Mesenchymal stem cell (in vitro differentiated cells and primary cell): ENCODE data around the gene RERE.
A peak's percentile ranks its signal among the peaks of the same experiment; 100 is the strongest.

Experiments
- DNase-seq: peaks from one replicate; pipeline ENCODE4 v3.0.0-alpha.2; 2013
- H2AFZ ChIP-seq: one replicate; pipeline ENCODE4 v1.6.1; 2013; ENCODE audit warnings: low read depth, mild to moderate bottlenecking, control low read depth, inconsistent platforms, low read length, moderate library complexity
- H2AK5ac ChIP-seq: 2 replicates; pipeline ENCODE4 v1.6.1; 2013; ENCODE audit warnings: low read length, moderate library complexity, mild to moderate bottlenecking, inconsistent platforms; ENCODE audit not compliant: severe bottlenecking
- H2BK120ac ChIP-seq: one replicate; pipeline ENCODE4 v1.6.1; 2013; ENCODE audit warnings: low read depth, mild to moderate bottlenecking, inconsistent platforms, low read length, moderate library complexity
- H2BK12ac ChIP-seq, 2 experiments: one replicate each; pipeline ENCODE4 v1.6.1; 2013; ENCODE audit warnings: inconsistent platforms in 2 of 2, low read length in 2 of 2, mild to moderate bottlenecking in 2 of 2, moderate library complexity in 2 of 2, control low read depth in 1 of 2
- H2BK15ac ChIP-seq: one replicate; pipeline ENCODE4 v1.6.1; 2013; ENCODE audit warnings: mild to moderate bottlenecking, low read depth, inconsistent platforms; ENCODE audit not compliant: poor library complexity, severe bottlenecking
- H2BK5ac ChIP-seq: 2 replicates; pipeline ENCODE4 v1.6.1; 2013; ENCODE audit warnings: low read depth, mild to moderate bottlenecking, low read length, control low read depth, inconsistent platforms; ENCODE audit not compliant: poor library complexity, severe bottlenecking
- H3K14ac ChIP-seq, 2 experiments: one replicate each; pipeline ENCODE4 v1.6.1; 2013; ENCODE audit warnings: inconsistent platforms in 2 of 2, low read length in 2 of 2, control low read depth in 1 of 2, mild to moderate bottlenecking in 1 of 2, moderate library complexity in 1 of 2
- H3K18ac ChIP-seq, 2 experiments: one replicate each; pipeline ENCODE4 v1.6.1; 2013; ENCODE audit warnings: inconsistent platforms in 2 of 2, low read length in 2 of 2, control low read depth in 1 of 2, low read depth in 1 of 2, mild to moderate bottlenecking in 1 of 2
- H3K23ac ChIP-seq, 2 experiments: one replicate each; pipeline ENCODE4 v1.6.1; 2013; ENCODE audit warnings: inconsistent platforms in 2 of 2, low read length in 2 of 2, mild to moderate bottlenecking in 2 of 2, moderate library complexity in 2 of 2, control low read depth in 1 of 2
- H3K27ac ChIP-seq: 2 replicates; pipeline ENCODE4 v1.5.1; 2013; ENCODE audit warnings: mild to moderate bottlenecking, moderate library complexity, low read length, control low read depth, inconsistent platforms; ENCODE audit not compliant: poor library complexity, severe bottlenecking
- H3K27me3 ChIP-seq, 2 experiments: 2 replicates each; pipeline versions ENCODE4 v1.6.1 to v1.7.0; 2013; ENCODE audit warnings: low read length in 2 of 2, mild to moderate bottlenecking in 2 of 2, moderate library complexity in 2 of 2, control low read depth in 1 of 2, inconsistent platforms in 1 of 2; ENCODE audit not compliant: control insufficient read depth in 1 of 2, insufficient read depth in 1 of 2
- H3K36me3 ChIP-seq, 2 experiments: 2 replicates each; pipeline versions ENCODE4 v1.6.1 to v1.7.0; 2013; ENCODE audit warnings: low read length in 2 of 2, control low read depth in 1 of 2, inconsistent platforms in 1 of 2, low read depth in 1 of 2, mild to moderate bottlenecking in 1 of 2; ENCODE audit not compliant: insufficient read depth in 2 of 2, control insufficient read depth in 1 of 2
- H3K4ac ChIP-seq, 2 experiments: one replicate each; pipeline ENCODE4 v1.6.1; 2013; ENCODE audit warnings: inconsistent platforms in 2 of 2, low read length in 2 of 2, mild to moderate bottlenecking in 2 of 2, moderate library complexity in 2 of 2, control low read depth in 1 of 2, low read depth in 1 of 2
- H3K4me1 ChIP-seq: 2 replicates; pipeline ENCODE4 v1.6.1; 2013; ENCODE audit warnings: low read depth, low read length, control low read depth; ENCODE audit not compliant: control insufficient read depth, insufficient read depth
- H3K4me2 ChIP-seq: 2 replicates; pipeline ENCODE4 v1.6.1; 2013; ENCODE audit warnings: low read length, mild to moderate bottlenecking, inconsistent platforms; ENCODE audit not compliant: poor library complexity, severe bottlenecking
- H3K4me3 ChIP-seq, 2 experiments: 2 replicates each; pipeline versions ENCODE4 v1.5.1 to v1.7.0; 2013; ENCODE audit warnings: low read length in 2 of 2, mild to moderate bottlenecking in 2 of 2, control low read depth in 1 of 2, low read depth in 1 of 2; ENCODE audit not compliant: insufficient read depth in 1 of 2
- H3K79me1 ChIP-seq: replicated peaks from 2 replicates; pipeline ENCODE4 v1.6.1; 2013; ENCODE audit warnings: mild to moderate bottlenecking, control low read depth, low read length, inconsistent platforms; ENCODE audit not compliant: poor library complexity, severe bottlenecking
- H3K9ac ChIP-seq: 2 replicates; pipeline ENCODE4 v1.7.0; 2013; ENCODE audit warnings: mild to moderate bottlenecking, low read length, moderate library complexity
- H3K9me3 ChIP-seq: 2 replicates; pipeline ENCODE4 v1.7.0; 2013; ENCODE audit warnings: mild to moderate bottlenecking, low read length; ENCODE audit not compliant: control insufficient read depth
- H4K8ac ChIP-seq: one replicate; pipeline ENCODE4 v1.6.1; 2013; ENCODE audit warnings: inconsistent platforms, mild to moderate bottlenecking, low read length, moderate library complexity
- H4K91ac ChIP-seq: one replicate; pipeline ENCODE4 v1.6.1; 2013; ENCODE audit warnings: mild to moderate bottlenecking, low read length, inconsistent platforms
- WGBS: methylation state at CpG from one replicate; pipeline ENCODE4 v1.1.7; 2013; ENCODE audit warnings: mixed read lengths; 5-methylcytosine and 5-hydroxymethylcytosine counted together

RERE gene

GRCh38 chr1:8389958-8390535, 427.4 kb downstream of the RERE start:
- no peak overlapping the region for H4K91ac ChIP-seq
- 98% methylated on average over 5 of the region's 7 CpGs for WGBS
- H3K9me3 ChIP-seq, result no peaks in the 10 kb centered on the region
- peaks cover 8% of the 10 kb centered on the region for H3K4me1 ChIP-seq
- no peak overlapping the region for H3K23ac ChIP-seq
- H4K8ac ChIP-seq, result no peak overlapping the region
- H3K18ac ChIP-seq, result no peak overlapping the region
- peaks cover 30% of the 10 kb centered on the region for H3K79me1 ChIP-seq
- H2BK120ac ChIP-seq, result no peak overlapping the region
- H3K4me3 ChIP-seq, result no peak overlapping the region
- H2BK5ac ChIP-seq, result no peak overlapping the region
- no peak overlapping the region for H3K4ac ChIP-seq
- no peak overlapping the region for H2BK12ac ChIP-seq
- DNase-seq, result no peak
- no peak overlapping the region for H3K4me2 ChIP-seq
- no peak overlapping the region for H2AFZ ChIP-seq
- H2AK5ac ChIP-seq, result no peak overlapping the region
- H3K27ac ChIP-seq, result no peak overlapping the region
- no peak overlapping the region for H3K9ac ChIP-seq
- no peak overlapping the region for H3K14ac ChIP-seq
- peaks cover 8 to 51% of the 10 kb centered on the region in 2 experiments for H3K36me3 ChIP-seq
- H3K27me3 ChIP-seq, result no peaks in the 10 kb centered on the region
- no peak overlapping the region for H2BK15ac ChIP-seq

- peaks cover 10 to 52% of the 10 kb centered on the region in 2 experiments for H3K36me3 ChIP-seq
- no peak overlapping the region for H3K4me2 ChIP-seq
- H3K18ac ChIP-seq, result peak overlapping the region in 1 of 2 experiments; percentile 22
- no peak overlapping the region for H3K9ac ChIP-seq
- no peak overlapping the region for H3K14ac ChIP-seq
- no peak for DNase-seq
- H3K4me1 ChIP-seq, result peaks cover 13% of the 10 kb centered on the region
- H3K4ac ChIP-seq, result no peak overlapping the region
- H2BK12ac ChIP-seq, result no peak overlapping the region
- H3K23ac ChIP-seq, result no peak overlapping the region
- no peak overlapping the region for H3K27ac ChIP-seq
- peak overlapping the region; percentile 51 for H4K8ac ChIP-seq
- no peaks in the 10 kb centered on the region for H3K27me3 ChIP-seq
- H3K9me3 ChIP-seq, result no peaks in the 10 kb centered on the region
- H3K79me1 ChIP-seq, result peaks cover 34% of the 10 kb centered on the region
- H2BK5ac ChIP-seq, result no peak overlapping the region
- no peak overlapping the region for H2AFZ ChIP-seq
- no peak overlapping the region for H4K91ac ChIP-seq
- 99% methylated on average over 12 of the region's 12 CpGs for WGBS
- H2BK120ac ChIP-seq, result no peak overlapping the region
- H2AK5ac ChIP-seq, result no peak overlapping the region
- no peak overlapping the region for H2BK15ac ChIP-seq
- peak overlapping the region in 1 of 2 experiments; percentile 28 for H3K4me3 ChIP-seq
Observed at GRCh38 chr1:8388732-8389562, 428.5 kb downstream of the RERE start.

GRCh38 chr1:8386247-8386646, 431.2 kb downstream of the RERE start:
- Histone ChIP-seq H3K27ac (peak overlapping the region; percentile 16), H2BK120ac (no peak overlapping the region), H2BK15ac (no peak overlapping the region), H3K4me3 (no peak overlapping the region), H3K9ac (no peak overlapping the region), H2BK12ac (no peak overlapping the region), H3K14ac (no peak overlapping the region), H3K4ac (no peak overlapping the region), H4K91ac (no peak overlapping the region), H3K9me3 (no peaks in the 10 kb centered on the region), H2BK5ac (no peak overlapping the region), H3K4me1 (peaks cover 17% of the 10 kb centered on the region), H3K79me1 (peaks cover 23% of the 10 kb centered on the region), H3K4me2 (no peak overlapping the region), H2AFZ (no peak overlapping the region), H3K18ac (no peak overlapping the region), H2AK5ac (peak overlapping the region; percentile 57), H3K23ac (no peak overlapping the region), H4K8ac (no peak overlapping the region), H3K36me3 (peaks cover 11 to 54% of the 10 kb centered on the region in 2 experiments), H3K27me3 (no peaks in the 10 kb centered on the region)
- DNase-seq, result no peak

- no peak overlapping the region for H3K4me2 ChIP-seq
- H3K4ac ChIP-seq, result no peak overlapping the region
- peak overlapping the region; percentile 66 for H2AK5ac ChIP-seq
- no peak overlapping the region for H2BK120ac ChIP-seq
- H3K27ac ChIP-seq, result no peak overlapping the region
- no peak overlapping the region for H3K4me3 ChIP-seq
- H3K14ac ChIP-seq, result no peak overlapping the region
- no peak overlapping the region for H2BK5ac ChIP-seq
- peak overlapping the region in 1 of 2 experiments; percentile 63 for H3K18ac ChIP-seq
- no peak overlapping the region for H4K8ac ChIP-seq
- peaks cover 19 to 59% of the 10 kb centered on the region in 2 experiments for H3K36me3 ChIP-seq
- H2AFZ ChIP-seq, result no peak overlapping the region
- no peaks in the 10 kb centered on the region for H3K27me3 ChIP-seq
- H2BK15ac ChIP-seq, result peak overlapping the region; percentile 5
- H3K9me3 ChIP-seq, result no peaks in the 10 kb centered on the region
- peak; percentile 51 for DNase-seq
- 92% methylated on average over 2 of the region's 2 CpGs for WGBS
- peak overlapping the region in 1 of 2 experiments; percentile 56 for H2BK12ac ChIP-seq
- H3K79me1 ChIP-seq, result peaks cover 17% of the 10 kb centered on the region
- no peak overlapping the region for H3K23ac ChIP-seq
- no peak overlapping the region for H4K91ac ChIP-seq
- H3K4me1 ChIP-seq, result peaks cover 25% of the 10 kb centered on the region
- no peak overlapping the region for H3K9ac ChIP-seq
Observed at GRCh38 chr1:8384577-8384976, 432.9 kb downstream of the RERE start.
